ENCODE data around the gene LCE5A. TPM values are rescaled to one million over a fixed set of nuclear protein-coding genes. Genes with fewer than 3 reads are reported as not detected.

The LCE5A gene
- polyA plus RNA-seq, 1 donor (not counting 4 experiments of a cell fraction or from before 2014, with no cell fraction given): not detected

DNA sequence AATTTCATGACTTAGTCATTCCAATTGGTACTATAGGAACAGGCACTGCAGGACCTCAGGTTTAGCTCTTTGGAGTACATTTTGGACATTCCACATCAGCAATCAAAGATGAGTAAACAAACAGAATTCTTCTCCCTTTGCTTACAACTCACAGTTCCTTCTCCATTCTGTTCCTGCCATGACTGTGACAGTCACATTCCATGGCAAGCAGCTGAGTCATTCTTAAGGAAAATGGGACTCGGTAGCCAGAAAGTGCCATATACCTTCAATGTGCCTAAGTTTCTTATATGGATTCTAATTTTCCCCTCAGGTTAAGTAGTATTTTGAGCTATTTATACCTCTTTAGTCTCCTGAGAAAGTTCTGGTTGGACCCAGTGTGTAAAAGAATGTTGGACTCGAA, 29.3 kb downstream of the LCE5A start:
- Histone ChIP-seq H3K4me3 (ENCODE audit: control insufficient read depth in 2 of 3, extremely low read depth in 1 of 3, insufficient read depth in 2 of 3, low read depth in 1 of 3, low read length in 3 of 3) (no peak overlapping the region), H3K79me2 (ENCODE audit: control insufficient read depth, insufficient read depth, low read length) (no peaks in the 10 kb centered on the region), H3K27me3 (ENCODE audit: control insufficient read depth, extremely low read depth, insufficient read depth, low read length) (peaks cover 3% of the 10 kb centered on the region), H2AFZ (ENCODE audit: control insufficient read depth, low read length) (no peak overlapping the region), H3K4me2 (ENCODE audit: control insufficient read depth, extremely low read depth, insufficient read depth, low read depth, low read length) (no peak overlapping the region), H3K36me3 (ENCODE audit: control insufficient read depth in 2 of 2, extremely low read depth in 1 of 2, insufficient read depth in 2 of 2, low read length in 2 of 2) (no peaks in the 10 kb centered on the region), H4K20me1 (ENCODE audit: control insufficient read depth, extremely low read depth, insufficient read depth, low read length) (no peaks in the 10 kb centered on the region), H3K9ac (ENCODE audit: control insufficient read depth, extremely low read depth, insufficient read depth, low read length) (no peak overlapping the region), H3K27ac (ENCODE audit: control insufficient read depth, insufficient read depth, low read length) (no peak overlapping the region), H3K9me1 (ENCODE audit: control insufficient read depth, extremely low read depth, insufficient read depth, low read length) (no peaks in the 10 kb centered on the region), H3K4me1 (ENCODE audit: control insufficient read depth, extremely low read depth, insufficient read depth, low read length) (no peaks in the 10 kb centered on the region), H3K9me3 (ENCODE audit: control insufficient read depth, low read depth, low read length) (no peaks in the 10 kb centered on the region)
- DNase-seq (ENCODE audit: low read depth, low spot score) (no peak), FAIRE-seq (no peak)
- TF ChIP-seq, protein P1, sequence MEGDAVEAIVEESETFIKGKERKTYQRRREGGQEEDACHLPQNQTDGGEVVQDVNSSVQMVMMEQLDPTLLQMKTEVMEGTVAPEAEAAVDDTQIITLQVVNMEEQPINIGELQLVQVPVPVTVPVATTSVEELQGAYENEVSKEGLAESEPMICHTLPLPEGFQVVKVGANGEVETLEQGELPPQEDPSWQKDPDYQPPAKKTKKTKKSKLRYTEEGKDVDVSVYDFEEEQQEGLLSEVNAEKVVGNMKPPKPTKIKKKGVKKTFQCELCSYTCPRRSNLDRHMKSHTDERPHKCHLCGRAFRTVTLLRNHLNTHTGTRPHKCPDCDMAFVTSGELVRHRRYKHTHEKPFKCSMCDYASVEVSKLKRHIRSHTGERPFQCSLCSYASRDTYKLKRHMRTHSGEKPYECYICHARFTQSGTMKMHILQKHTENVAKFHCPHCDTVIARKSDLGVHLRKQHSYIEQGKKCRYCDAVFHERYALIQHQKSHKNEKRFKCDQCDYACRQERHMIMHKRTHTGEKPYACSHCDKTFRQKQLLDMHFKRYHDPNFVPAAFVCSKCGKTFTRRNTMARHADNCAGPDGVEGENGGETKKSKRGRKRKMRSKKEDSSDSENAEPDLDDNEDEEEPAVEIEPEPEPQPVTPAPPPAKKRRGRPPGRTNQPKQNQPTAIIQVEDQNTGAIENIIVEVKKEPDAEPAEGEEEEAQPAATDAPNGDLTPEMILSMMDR (optimal IDR thresholded peaks at IDR 0.05 in 1 of 3, IDR thresholded peaks at IDR 0.05 in 1 of 3, conservative IDR thresholded peaks at IDR 0.05 in 1 of 3; ENCODE audit: extremely low read depth in 1 of 3, insufficient read depth in 2 of 3, low read length in 3 of 3): no peak
- TF ChIP-seq EZH2 (IDR thresholded peaks at IDR 0.05; ENCODE audit: low read length): no peak
- dilution Hi-C loops (cut with MboI; ENCODE audit: extremely low pct_ligation_motif_present, low sequenced_read_pairs): no loop called here

DNA sequence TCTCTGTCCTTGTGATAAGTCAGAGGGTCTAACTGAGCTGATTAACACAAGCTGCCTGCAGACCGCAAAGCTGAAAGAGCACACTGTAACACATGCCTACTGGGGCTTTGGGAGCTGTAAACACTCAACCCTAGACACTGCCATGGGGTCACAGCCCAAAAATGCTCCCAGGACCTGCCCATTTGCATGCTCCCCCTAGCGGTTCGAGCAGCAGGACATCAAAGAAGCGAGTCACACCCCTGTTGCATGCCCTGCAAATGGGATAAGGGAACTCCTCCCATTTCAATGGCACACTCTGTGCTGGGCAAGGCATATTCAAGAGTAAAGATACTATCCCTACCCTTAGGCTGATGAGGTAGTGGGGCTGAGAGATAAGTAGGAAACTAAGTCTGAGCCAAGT, 33.2 kb downstream of the LCE5A start:
- Histone ChIP-seq H3K27me3 (ENCODE audit: control insufficient read depth, extremely low read depth, insufficient read depth, low read length) (peaks cover 3% of the 10 kb centered on the region), H3K9me3 (ENCODE audit: control insufficient read depth, low read depth, low read length) (no peaks in the 10 kb centered on the region), H3K27ac (ENCODE audit: control insufficient read depth, insufficient read depth, low read length) (no peak overlapping the region), H4K20me1 (ENCODE audit: control insufficient read depth, extremely low read depth, insufficient read depth, low read length) (no peaks in the 10 kb centered on the region), H3K9me1 (ENCODE audit: control insufficient read depth, extremely low read depth, insufficient read depth, low read length) (no peaks in the 10 kb centered on the region), H2AFZ (ENCODE audit: control insufficient read depth, low read length) (no peak overlapping the region), H3K4me3 (ENCODE audit: control insufficient read depth in 2 of 3, extremely low read depth in 1 of 3, insufficient read depth in 2 of 3, low read depth in 1 of 3, low read length in 3 of 3) (no peak overlapping the region), H3K4me2 (ENCODE audit: control insufficient read depth, extremely low read depth, insufficient read depth, low read depth, low read length) (no peak overlapping the region), H3K36me3 (ENCODE audit: control insufficient read depth in 2 of 2, extremely low read depth in 1 of 2, insufficient read depth in 2 of 2, low read length in 2 of 2) (no peaks in the 10 kb centered on the region), H3K79me2 (ENCODE audit: control insufficient read depth, insufficient read depth, low read length) (no peaks in the 10 kb centered on the region), H3K4me1 (ENCODE audit: control insufficient read depth, extremely low read depth, insufficient read depth, low read length) (no peaks in the 10 kb centered on the region), H3K9ac (ENCODE audit: control insufficient read depth, extremely low read depth, insufficient read depth, low read length) (no peak overlapping the region)
- dilution Hi-C loops (cut with MboI; ENCODE audit: extremely low pct_ligation_motif_present, low sequenced_read_pairs): no loop called here
- no peak for TF ChIP-seq EZH2 (IDR thresholded peaks at IDR 0.05; ENCODE audit: low read length)
- TF ChIP-seq, protein P1 (optimal IDR thresholded peaks at IDR 0.05 in 1 of 3, IDR thresholded peaks at IDR 0.05 in 1 of 3, conservative IDR thresholded peaks at IDR 0.05 in 1 of 3; ENCODE audit: extremely low read depth in 1 of 3, insufficient read depth in 2 of 3, low read length in 3 of 3): peak; percentile 62 to 65 (median 64)
- DNase-seq (ENCODE audit: low read depth, low spot score) (no peak), FAIRE-seq (no peak)
